Measurements from ENCODE around the gene SLC27A5.

GRCh38 chr19:58521651-58522050 lies 9.9 kb upstream of the SLC27A5 start:
- no peak for TF ChIP-seq CTCF (IDR thresholded peaks at IDR 0.05)
- TF ChIP-seq POLR2AphosphoS5 (IDR thresholded peaks at IDR 0.05), result no peak
- no peak for TF ChIP-seq POLR2A (IDR thresholded peaks at IDR 0.05)
- TF ChIP-seq EP300 (IDR thresholded peaks at IDR 0.05), result no peak

Measured in sigmoid colon (tissue), 4 donors.